CMK (cell line): ENCODE data around the gene TFB1M.
"Not testable (repeated sequence)": the region's sequence is repeated elsewhere in the genome, so short reads cannot be mapped to it uniquely, and the experiment has no call there.

Source experiments
- DNase-seq: peaks from one replicate; pipeline ENCODE4 v3.0.0-alpha.2; 2010; ENCODE audit warnings: low read depth

The TFB1M gene

DNA sequence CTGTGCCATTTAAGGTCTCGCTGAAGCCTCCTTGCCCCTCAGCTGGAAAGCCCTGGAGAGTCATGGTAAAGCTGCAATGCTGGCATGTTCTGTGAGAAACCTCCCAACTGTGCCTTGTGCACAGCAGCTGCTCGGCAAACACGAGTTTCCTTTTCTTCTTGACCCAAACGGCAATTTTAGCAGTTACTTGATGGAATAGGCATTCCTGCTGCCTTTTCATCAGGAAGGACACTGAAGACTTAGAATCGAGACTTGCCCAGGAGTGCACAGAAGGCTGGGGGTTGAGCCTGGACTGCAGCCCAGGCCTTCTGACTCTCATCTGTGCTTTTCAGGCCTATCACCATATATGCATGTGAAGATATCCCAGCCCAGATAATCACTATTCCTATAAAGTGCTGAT, 79.2 kb downstream of the TFB1M start:
- DNase-seq, result no peak

DNA sequence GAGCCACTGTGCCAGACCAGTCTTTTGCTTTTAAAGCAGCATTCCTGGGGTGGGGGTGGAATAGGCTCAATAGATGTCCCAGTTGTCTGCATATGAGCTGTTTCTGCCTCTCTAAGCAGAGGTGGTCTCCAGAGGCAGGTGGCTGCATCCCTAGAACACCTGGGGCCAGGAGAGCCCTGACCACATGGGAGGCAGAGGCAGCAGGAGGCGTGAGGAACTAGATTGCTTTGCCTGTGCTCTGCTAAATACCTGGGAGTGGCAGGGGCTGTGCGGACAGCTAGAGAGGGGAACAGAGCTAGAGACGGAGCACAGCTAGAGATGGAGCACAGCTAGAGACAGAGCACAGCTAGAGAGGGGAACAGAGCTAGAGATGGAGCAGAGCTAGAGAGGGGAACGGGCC, 79.6 kb downstream of the TFB1M start:
- no peak for DNase-seq

DNA sequence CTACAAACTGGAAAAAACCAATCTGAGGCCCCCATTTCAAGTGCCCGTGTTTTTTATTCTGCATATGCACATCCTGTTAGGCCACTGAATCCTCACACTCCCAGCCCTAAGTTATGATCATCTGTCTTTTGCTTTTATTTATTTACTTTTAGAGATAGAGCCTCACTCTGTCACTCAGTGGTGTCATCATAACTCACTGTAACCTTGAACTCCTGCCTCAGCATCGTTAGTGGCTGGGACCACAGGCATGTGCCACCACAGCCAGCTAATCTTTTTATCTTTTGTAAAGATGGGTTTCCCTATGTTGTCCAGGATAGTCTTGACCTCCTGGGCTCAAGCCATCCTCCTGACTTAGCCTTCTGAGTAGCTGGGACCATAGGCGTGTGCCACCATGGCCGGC, 80.1 kb downstream of the TFB1M start:
- DNase-seq, result no peak

DNA sequence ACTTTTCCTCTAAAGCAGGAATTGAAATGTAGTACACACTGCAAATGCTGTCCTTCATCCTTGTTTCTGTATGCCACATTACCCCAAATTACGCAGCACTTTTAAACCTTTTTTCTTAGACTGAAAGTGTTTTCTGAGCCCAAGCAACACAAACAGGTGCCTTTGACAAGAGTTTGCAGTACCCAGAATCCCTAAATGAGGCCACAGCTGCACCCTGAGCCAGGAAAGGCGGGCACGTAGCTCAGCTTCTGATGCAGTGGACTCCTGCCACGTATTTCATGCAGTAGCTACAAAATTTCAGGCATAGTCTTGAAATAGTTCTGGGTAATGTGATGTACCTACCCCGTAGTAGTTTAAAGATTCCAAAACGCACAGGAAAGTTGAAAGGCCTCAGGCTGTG, 81.4 kb downstream of the TFB1M start:
- no peak for DNase-seq

DNA sequence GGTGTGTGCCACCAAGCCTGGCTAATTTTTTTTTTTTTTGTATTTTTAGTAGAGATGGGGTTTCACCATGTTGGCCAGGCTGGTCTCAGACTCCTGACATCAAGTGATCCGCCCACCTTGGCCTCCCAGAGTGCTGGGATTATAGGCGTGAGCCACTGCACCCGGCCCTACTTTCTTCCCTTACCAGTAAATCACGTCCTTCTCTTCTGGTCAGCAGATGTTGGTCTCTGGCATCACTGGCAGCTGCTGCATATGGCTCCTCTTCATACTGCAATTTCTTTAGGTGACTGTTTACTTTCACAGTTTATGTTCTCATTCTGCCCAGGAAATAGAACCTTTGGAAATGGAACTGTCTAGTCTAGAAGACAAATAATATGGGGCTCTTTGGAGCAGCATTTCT, 83.3 kb downstream of the TFB1M start:
- not testable (repeated sequence) for DNase-seq

DNA sequence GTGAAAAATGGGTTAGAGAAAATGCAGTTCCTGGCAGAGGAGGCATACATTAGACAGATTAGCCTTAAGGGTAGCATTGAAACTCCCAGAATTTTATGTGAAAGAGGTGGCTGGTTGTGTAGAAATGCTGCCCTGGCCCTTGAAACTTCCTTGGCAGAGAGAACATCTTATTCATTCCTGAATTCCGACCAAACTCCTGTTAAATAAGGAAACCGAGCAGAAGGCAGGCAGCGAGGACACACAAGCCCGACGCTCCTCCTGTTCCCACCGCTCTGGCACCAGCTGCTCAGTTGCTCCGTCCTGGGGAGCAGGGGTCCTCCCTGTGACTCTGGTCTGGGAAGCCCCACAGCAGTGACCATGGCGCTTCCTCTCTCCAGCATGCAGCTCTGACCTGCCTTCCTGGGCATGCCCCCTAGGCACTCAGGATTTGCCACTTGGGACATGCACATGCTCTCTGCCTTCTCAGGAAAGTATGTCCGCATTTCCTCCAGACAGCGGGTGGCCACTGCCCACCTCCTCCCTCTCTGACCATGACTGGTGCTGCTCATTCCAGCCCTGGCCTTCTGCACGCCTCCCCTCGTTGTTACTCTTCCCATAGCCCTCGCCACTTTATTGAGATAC, 85.6 kb downstream of the TFB1M start:
- DNase-seq, result no peak

DNA sequence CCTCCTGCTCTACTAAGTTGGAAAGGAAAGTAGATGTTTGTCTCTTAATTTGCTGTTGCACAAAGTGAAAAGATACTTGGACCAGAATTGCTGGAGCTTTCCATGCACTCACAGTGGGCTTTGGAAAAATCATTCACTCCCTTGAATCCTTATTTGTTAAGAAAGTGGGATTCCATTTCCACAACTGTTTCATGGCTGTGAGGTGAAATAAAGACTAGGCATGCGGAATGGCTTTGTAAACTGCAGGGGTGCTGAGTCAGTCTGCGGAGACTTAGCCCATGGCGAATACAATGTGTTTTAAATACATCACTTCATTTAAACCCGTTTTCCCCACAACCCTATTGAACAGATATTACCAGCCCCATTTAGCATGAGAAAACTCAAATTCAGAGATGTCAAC, 87.2 kb downstream of the TFB1M start:
- no peak for DNase-seq

DNA sequence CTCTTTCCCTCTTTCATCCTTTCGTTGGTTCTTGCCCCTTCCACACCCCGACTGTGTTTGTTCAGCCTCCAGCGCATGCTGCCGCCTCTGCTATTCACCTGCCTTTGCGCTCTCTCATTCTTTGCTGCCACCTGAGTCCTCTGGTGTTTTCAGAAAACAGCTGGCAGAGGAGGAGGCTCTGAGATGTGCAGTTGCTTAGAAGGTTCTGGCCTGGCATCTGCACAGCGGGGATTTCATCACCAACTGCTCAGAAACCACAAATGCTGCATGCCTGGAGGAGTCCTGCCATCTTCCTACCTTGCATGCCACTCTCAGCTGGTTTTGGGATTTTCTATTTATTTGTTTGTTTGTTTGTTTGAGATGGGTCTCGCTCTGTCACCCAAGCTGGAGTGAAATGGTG, 89.7 kb downstream of the TFB1M start:
- no peak for DNase-seq

DNA sequence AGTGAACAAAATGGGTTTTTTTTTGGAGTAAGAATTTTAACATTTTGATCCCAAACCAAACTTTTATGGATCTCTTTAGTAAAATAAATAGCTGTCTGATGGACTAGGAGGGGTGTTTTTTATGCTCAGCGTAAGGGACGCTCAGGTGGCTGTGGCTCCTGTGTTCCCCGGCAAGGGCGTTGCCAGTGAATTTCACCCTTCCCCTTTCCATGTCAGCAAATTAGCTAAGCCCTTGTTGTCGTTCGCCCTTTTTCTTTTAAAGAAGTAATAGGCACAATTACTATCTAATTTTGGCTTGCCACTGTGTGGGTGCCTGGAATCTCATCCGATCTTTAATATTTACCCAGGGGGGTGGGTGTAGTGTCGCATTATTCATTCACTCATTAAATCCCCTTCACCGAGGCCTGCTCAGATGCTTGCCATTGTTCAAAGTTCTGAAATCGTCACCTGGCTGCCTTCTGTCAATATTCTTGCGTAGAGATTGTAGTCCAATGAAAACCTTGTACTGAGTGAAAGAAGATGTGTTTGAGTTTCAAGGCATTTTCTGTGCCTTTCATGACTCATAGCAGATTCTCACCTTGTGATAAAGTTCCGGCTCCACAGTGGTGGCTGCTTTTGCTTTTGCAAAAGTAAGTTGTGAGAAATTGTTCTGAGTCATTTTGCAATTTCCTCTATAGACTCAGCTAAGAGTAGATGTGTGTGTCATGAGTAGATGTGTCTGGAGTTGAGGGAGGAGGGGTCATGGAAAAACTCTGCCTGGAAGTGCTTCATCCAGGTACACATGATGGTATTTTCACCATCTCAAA, 90.4 kb downstream of the TFB1M start:
- no peak for DNase-seq

DNA sequence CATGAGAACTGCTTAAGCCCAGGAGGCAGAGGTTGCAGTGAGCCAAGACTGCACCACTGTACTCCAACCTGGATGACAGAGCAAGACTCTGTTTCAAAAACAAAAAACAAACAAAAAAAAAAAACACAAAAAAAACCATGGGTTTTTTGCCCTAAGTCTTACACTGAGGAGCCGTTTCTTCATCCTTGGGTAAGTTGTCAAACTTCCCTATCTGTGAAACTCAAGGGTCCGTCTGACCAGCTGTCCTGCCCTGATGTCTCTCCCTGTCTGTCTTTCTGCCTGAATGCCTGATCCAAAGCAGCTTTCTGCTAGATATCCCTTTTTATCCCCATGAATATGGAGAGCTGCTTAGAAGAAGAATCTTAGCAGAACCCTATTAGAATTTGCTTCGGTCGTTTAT, 91.8 kb downstream of the TFB1M start:
- no peak for DNase-seq

DNA sequence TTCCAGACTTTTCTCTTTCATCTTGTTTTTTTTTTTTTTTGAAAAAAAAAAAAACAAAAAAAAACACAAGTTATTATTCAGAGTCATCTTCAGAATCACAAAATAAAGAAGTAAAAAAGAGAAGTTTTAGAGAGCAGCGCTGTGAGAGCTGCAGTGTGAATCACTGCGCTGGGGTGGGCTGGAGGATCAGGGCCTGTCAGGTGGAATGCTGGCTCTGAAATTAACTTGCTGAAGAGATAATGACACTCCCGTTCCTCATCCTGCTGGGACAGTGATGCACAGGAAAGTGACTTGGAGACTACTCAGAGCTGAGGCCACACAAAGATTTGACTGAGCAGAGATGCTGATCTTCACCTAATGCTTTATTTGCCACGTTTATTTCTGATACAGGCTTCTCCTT, 93.2 kb downstream of the TFB1M start:
- DNase-seq, result no peak

DNA sequence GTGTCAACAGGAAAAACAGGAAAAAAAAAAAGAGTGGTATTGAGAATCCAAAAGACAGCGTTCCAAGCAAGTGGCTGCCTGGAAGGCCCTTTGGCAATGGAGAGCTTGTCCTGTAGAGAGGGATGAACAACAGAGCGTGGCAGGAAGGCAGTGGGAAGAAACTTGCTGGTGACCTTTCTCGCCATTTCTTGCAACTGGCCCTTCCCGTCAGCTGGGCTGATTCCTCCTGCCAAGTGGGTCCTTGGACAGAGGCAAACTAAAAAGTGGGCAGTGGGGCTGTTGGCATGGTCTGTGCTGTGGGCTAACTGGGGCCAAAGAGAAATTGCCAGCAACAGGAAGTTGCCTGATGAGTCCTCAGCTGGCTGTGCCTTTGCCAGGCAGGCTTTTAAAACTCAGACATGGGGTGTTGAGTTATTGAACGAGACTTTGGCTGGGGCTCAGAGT, 94.4 kb downstream of the TFB1M start:
- DNase-seq, result no peak

DNA sequence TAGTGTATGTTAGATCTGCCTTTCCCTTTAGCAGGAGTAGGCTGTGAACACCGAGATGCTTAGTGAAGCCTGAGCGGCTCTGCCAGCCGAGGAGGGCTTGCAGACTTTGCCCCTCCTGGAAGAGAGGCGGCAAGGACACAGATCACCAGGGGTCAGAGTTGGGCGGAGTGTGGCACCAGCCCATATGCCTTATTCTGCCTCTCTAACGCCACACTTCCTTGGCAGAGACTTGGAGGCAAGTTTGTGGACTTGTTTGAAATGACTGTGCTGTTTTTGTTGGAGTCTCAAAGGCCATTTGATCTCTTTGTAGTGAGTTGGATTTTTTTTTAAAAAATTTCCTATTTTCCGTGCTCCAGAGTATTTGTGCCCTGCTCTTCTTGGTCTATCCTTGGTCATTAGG, 95.0 kb downstream of the TFB1M start:
- no peak for DNase-seq

DNA sequence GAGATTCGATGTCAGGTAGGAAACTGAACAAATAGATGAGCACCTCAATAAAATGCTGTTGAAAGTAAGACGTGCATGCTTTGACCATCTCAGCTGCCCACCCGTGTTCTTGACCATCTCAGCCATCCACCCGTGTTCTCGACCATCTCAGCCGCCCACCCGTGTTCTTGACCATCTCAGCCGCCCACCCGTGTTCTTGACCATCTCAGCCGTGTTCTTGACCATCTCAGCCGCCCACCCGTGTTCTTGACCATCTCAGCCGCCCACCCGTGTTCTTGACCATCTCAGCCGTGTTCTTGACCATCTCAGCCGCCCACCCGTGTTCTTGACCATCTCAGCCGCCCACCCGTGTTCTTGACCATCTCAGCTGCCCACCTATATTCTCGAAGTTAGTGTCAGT, 95.6 kb downstream of the TFB1M start:
- DNase-seq, result not testable (repeated sequence)

DNA sequence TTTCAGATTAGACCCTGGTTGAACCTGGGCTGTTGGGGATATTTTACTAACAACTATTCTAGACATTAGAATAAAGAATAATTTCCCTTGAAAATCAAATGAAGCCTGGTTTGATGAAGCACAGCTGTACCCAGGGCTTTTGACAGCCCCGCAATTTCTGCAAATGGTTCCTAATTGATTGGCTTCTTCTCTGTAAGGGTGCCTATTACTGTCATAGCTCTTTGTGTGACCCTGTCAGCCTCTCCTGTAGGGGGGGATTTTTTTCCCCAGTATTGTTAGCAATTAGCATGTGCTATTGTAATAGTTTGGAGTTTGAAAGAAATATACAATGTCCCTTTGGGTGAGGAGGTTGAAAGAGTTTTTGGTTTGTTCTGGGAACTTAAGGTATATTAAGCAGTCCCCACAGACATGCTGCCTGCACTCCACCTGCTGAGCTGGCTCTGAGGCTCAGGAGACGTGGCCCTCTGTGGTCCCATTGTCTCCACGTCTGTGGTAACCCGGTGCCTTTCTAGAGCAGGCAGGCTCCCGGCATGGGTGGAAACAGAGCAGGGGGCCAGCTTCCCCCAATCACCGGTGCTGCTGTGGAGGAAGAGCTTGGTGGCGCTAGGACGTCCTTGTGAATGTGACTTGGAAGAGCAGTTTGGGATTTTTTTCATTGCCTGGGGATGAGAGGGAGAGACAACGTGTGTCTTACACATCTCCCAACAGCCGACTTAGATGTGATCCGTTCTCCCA, 97.8 kb downstream of the TFB1M start:
- DNase-seq, result no peak

DNA sequence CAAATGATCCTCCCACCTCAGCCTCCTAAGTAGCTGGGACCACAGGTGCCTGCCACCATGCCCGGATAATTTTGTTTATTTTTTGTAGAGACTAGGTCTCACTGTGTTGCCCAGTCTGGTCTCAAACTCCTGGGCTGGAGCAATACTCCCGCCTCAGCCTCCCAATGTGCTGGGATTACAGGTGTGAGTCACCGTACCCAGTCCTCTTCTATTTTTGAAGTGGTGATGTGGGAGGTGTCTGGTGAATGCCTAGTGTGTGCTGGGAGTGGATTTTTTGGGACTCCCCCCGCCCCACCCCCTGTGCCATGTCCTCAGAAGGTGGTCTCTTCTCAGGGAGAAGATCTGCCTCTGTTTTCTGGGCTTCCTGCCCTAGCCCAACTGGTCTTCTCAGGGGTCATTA, 98.4 kb downstream of the TFB1M start:
- no peak for DNase-seq

DNA sequence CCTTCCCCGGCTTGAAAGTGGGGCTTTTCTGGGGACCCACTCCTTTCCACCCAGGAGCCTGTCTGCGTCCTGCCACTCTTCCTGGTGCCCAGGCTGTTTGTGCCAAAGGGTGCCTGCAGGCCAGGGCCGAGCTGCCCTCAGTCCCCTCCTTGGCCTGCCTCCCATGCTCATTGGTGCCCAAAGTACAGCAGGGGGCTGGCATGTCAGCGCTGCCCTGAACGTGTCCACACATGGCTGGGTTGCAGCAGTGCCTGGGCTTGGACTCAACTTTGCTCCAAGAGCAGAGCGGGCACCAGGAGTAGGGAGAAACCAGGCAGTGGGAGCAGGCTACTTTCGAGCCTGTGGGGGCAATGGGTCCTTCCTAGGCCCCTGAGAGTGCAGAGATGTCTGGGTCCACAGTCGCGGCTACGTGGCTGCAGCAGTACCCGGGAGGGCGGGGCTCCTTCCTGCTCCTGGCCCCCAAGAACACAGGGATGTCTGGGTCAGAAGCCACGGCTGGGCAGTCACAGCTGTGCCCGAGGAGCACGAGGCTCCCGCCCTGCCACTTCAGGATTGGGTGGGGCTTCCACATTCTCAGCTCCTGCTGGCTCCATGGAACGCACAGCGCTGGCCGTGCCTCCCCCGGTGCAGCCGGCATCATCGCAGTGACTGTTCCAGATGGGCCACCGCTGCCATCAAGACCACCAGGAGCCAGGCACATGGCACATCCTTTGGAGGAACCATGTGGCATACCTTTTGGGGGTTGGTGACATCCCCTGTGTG, 100.5 kb downstream of the TFB1M start:
- DNase-seq, result no peak

DNA sequence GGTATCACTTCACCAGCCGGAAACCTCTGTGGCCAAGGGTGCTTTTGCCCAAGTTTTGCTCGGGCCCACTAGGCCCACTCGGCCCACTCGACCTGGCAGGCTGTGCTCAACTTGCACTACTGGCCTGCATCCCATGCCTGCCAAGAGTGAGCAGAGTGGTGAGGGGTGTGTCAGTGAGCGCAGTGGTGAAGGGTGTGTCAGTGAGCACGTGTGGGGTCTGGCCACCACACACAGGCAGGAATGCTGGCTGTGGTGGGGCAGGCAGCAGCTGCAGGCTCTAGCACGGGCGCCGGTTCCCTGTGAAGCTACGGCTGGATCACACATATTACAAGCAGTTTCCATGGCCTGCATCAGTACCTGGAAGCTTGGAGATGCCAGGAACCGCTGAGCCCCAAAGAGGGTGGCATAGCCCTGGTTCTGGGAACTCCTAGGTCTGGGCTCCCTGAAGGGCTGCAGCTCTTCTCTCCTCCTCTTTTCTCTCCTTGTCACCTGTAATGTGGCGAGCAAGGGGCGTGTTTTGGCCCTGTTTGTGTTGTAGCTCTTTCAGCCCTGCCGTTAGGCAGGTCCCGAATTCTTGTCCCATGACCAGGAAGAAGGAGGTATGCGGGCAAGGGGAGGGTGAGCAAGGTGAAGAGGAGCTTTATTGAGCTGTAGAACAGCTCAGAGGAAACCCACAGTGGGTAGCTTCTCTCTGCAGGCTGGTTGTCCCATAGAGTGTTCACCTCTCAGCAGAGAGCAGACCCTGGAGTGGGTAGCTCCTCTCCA, 101.5 kb downstream of the TFB1M start:
- no peak for DNase-seq

DNA sequence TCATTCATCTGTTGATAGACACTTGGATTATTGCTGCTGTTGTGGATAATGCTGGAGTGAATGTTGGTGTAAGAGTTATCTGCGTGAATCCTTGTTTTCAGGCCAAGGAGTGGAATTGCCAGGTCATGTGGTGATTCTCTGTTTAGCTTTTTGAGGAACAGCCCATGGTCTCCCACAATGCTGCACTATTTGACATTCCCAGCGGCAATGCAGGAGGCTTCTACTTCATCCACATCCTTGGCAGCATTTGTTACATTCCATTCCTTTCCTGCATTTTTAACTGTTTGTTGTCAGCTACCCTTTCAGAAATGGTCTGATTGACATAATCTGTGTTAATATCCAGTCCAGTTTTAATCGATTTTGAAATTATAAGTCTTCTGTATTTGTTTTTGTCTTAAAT, 102.2 kb downstream of the TFB1M start:
- no peak for DNase-seq

DNA sequence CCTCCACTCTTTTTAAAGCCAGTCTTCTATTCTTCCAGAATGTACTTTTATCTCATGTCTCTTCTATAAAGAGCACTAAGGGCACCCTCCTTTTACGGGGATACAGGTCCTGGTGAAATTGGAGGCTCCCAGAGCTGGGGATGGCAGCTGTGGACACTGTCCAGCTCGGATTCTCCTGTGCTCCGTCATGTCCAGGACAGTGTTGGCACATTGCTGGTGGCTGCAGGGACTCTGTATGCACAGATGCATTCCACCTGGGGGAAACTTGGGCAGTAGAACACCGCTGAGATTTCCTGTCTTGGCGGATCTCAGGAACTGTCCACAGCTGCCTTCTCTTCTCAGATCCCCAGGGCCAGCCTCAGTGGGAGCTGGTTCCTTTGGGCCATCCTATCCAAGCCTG, 107.1 kb downstream of the TFB1M start:
- DNase-seq, result no peak
